SW 1271 (cell line): ENCODE measurements around the gene FFAR1.
"Not testable (repeated sequence)": the region's sequence is repeated elsewhere in the genome, so short reads cannot be mapped to it uniquely, and the experiment has no call there.

Experiments
- DNase-seq, 2 experiments: peaks; one replicate each; lab custom pipeline; 2025; lab: John Stamatoyannopoulos, UW

Gene FFAR1

DNA sequence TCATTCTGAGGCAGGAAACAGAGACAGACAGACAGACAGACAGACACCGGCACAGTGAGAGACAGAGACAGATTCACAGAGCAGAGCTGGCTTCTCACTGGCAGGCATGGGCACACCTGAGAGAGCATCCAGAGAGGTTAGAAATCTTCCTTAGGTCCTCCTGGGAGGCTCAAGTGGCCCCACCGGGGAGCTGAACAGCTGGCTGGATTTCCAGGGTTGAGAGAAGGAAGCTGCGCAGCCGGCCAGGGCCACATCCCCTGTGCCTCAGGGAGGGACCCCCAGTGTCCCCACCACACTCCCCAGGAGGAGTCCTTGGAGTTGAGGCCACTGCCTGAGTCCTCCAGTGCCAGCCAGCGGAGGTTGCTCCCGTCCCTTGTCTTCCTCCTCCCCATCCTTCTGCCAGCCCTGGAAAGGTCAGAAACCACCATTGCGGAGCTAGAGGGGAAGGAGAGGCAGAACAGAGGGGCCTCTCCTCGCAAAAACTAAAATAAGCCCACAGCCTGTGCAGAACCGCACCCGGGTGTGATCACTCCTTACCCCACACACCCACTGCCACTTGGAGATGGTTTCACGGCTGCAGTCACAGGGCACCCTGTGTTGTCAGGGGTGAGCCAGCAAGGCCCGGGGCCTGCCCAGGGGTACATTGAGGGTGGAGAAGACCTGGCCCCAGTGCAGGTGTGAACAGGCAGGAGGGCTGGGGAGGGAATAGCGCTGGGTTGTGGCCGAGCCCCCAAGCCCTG is 14.7 kb downstream of the FFAR1 start:
- DNase-seq, result no peak

DNA sequence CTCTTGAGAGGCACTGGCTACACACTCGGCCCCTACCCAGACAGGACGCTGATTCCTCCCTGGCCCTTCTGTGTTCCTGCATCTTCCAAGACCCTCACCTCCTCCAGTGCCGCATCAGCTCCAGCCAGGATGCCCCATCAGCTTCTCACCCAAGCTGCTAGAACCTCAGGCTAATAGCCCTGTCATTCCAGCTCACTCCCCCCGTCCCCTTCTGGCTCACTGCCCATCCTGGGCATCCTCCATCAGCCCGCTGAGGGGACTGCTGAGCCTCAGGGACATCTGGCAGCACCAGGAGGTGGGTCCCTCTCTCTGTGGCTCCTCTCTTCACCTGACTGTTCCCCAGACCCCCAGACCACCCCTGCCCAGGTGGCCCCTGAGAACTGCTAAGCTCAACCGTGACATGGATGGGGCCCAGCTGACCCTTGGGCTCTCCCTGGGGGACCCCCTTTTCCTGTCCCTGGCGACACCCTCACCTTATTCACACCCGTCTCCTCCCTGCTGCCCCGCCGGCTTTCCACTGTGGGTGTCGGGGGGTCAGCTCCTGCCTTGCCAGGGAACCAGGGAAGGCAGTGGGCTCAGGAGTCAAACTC is 15.4 kb downstream of the FFAR1 start:
- no peak for DNase-seq

DNA sequence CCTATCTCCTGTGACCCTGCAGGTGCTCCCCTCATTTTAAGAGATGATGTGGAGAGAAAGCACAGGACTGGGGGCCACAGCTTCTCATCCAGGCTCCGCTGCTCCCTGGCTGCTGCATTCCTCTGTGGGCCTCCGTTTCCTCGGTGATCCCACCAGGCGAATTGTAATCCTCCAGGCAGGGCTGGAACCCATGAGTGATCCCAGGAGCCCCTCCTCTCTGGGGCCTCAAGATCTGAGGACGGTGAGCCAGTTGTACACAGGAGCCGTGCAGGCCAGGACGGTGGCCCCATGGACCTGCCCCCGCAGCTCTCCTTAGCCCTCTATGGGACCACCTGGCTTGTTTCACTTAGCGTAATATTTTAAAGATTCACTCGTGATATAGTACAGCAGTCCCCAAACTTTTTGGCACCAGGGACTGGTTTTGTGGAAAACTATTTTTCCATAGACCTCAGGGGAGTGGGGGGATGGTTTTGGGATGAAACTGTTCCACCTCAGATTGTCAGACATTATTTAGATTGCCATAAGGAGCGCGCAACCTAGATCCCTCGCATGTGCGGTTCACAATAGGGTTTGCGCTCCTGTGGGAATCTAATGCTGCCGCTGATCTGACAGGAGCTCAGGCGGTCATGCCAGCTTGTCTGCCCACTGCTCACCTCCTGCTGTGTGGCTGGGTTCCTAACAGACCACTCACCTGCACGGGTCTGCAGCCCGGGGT is 16.2 kb downstream of the FFAR1 start:
- no peak for DNase-seq

DNA sequence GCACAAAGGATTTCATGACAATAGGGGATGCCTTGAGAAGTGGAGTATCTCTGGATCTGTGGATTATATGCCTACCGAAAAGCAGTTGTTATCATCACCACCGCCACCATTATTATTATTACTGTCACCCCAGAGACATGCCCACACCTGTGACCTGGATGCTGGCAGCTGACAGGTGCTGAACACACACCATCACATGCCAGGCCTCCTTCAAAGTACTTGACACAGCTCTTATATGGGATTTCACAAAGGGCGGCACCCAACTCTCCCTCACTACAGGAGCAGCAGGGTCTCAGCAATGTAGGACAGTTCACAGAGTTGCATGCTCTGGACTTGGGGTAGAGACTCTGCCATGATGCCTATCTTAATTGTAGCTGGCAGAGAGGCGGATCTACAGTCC is 17.6 kb downstream of the FFAR1 start:
- no peak for DNase-seq

DNA sequence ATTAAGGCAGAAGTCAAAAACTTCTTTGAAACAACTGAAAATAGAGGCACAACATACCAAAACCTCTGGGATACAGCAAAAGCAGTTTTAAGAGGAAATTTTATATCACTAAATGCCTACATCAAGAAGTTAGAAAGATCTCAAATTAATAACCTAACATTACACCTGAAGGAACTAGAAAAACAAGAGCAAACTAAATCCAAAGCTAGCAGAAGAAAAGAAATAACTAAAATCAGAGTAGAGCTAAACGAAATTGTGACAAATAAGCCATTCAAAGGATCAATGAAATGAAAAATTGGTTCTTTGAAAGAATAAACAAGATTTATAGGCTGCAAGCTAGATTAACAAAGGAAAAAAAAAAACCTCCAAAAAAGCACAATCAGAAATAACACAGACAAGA is 20.7 kb downstream of the FFAR1 start:
- no peak for DNase-seq

DNA sequence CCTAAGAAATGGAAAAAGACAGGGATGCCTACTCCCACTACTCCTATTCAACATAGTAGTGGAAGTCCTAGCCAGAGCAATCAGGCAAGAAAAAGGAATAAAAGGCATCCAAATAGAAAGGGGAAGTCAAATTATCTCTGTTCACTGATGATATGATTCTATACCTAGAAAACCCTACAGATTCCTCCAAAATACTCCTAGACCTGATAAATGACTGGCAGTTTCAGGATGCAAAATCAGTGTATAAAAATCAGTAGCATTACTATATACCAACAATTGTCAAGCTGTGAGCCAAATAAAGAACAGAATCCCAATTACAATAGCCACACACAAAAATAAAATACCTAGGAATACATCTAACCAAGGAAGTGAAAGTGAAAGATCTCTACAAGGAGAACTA is 21.8 kb downstream of the FFAR1 start:
- DNase-seq, result no peak

DNA sequence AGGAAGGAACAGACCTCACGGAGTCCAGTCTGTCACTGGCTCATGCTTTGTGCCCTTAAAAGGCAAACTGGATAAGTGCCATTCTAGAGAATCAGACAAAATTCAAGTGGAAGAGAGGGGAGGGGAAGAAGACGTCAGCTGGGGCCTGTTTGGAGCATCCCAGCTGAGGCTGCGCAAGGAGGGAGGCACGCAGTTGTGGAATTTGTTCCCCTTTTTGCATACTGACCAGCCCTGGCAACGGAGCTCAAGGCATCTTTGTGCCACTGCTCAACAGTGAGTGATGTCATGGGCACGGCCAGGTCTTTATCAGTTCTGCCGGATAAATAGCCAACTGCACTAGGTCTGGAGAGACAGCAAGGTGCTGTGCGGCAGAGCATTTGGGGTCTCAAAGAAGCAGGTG is 23.0 kb downstream of the FFAR1 start, which contains the start of gene GPR42:
TSS of gene GPR42 (plus strand) at position 347 of the 400 bp plus-strand sequence. CDS start 292 bp downstream, outside the sequence.
- DNase-seq, result no peak

DNA sequence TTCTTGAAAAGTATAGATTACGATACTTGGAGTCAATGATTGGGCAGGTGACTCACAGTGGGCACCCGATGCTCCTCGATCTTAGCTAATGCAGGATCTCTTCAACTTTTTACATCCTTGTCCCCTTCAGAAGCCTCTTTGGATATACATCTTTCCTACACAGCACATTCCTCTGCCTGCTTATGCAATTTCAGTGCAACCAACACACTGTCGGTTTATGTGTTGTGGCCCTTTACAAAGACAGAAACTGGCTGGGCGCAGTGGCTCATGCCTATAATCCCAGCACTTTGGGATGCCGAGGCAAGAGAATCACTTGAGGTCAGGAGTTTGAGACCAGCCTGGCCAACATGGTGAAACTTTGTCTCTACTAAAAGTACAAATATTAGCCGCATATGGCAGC is 25.8 kb downstream of the FFAR1 start:
- no peak for DNase-seq

DNA sequence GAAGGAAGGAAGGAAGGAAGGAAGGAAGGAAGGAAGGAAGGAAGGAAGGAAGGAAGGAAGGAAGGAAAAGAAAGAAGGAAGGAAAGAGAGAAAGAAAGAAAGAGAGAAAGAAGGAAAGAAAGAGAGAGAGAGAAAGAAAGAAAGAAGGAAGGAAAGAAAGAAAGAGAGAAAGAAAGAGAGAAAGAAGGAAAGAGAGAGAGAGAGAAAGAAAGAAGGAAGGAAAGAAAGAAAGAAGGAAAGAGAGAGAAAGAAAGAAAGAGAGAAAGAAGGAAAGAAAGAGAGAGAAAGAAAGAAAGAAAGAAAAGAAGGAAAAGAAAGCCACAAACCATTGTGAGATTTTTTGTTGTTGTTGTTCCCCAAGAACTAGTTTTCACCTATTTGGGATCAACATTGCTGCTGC is 26.3 kb downstream of the FFAR1 start:
- not testable (repeated sequence) for DNase-seq

DNA sequence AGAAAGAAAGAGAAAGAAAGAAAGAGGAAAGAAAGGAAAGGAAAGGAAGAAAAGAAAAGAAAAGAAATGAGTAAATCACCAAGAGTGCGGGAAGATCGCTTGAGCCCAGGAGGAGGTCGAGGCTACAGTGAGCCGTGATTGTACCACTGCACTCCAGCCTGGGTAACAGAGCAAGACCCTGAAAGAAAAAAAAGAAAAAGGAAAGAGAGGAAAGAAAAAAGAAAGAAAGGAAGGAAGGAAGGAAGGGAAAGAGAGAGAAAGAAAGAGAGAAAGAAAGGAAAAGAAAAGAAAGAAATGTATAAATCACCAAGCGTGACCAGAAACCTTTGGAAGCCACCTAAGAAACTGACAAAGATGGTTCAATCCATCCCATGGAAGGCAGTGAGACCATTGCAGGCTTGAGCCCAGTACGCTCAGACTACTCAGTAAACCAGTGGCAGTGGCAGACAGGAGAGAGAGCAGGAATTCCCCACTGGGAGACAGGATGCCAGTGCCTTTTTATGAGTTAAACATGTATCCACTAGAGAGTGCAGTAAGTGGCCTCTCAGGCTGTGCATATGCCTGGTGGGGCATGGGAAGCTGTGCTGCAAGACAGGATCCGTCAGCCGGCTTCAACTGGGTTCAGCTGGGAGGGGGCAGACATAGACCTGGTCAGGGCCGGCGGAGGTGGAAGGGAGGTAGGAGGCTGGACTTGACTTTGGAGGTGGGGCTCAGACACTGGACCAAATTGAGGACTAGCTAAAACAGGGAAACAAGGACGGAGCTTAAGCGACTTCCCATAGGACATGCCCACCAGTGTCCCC is 28.0 kb downstream of the FFAR1 start:
- no peak for DNase-seq

DNA sequence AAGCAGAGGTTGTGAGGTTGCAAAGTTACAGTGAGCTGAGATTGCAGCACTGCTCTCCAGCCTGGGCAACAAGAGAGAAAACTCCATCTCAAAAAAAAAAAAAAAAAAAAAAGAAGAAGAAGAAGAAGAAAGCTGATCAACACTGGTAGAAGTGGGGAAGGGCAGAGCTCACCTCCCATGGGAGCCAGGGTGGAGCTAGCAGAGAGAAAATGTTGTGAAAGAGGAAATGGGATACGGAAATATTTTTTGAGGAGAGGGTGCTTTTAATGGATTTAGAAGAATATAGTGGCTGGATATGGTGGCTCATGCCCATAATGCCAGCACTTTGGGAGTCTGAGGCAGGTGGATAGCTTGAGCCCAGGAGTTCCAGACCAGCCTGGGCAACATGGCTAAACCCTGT is 30.0 kb downstream of the FFAR1 start:
- no peak for DNase-seq

DNA sequence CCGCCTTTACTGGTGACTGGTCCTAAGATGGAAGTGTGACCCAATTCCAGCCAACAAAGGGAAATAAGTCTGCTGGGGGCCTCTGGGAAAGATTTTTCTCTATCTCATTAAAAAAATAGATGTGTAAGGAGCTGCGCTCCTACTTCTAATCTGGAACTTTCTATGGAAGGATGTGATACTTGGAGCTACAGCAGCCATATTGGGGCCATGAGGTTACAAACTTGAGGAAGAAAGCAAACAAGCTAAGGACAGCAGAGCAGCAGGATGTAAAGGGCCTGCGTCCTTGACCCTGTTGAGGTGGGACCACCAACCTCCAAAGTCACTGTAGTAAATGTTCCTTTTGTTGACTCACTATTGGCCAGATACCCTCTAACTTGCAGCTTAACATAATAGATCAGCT is 30.7 kb downstream of the FFAR1 start:
- no peak for DNase-seq

DNA sequence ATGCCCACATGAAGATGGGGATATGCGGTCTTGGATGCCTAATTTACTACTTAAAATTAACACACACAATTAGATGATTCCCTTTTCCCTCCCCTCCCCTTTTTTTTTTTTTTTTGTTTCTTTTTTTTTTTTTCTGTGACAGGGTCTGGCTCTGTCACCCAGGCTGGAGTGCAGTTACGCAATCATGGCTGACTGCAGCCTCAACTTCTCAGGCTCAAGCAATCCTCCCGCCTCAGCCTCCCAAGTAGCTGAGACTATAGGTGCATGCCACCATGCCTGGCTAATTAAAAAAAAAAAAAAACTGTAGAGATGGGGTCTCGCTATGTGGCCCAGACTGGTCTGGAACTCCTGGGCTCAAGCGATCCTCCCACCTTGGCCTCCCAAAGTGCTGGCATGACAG is 31.8 kb downstream of the FFAR1 start:
- not testable (repeated sequence) for DNase-seq

DNA sequence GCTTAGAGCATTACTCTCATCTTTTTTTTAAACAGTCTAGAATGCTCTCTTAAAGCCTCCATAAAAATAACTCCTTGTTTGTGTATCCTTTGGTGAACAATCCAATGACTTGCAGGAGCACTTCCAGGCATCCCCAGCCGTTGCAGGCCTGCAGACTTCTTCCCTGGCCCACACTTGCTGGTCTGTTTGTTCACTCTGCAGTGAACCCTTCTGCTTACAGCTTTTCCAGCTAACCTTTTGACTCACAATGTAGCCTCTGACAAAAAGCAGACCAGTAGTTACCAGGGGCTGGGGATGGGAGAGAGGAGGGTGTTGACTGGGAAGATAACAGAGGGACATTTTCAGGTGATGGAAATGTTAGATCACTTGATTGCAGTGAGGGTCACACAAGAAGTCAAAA is 32.3 kb downstream of the FFAR1 start:
- no peak for DNase-seq

DNA sequence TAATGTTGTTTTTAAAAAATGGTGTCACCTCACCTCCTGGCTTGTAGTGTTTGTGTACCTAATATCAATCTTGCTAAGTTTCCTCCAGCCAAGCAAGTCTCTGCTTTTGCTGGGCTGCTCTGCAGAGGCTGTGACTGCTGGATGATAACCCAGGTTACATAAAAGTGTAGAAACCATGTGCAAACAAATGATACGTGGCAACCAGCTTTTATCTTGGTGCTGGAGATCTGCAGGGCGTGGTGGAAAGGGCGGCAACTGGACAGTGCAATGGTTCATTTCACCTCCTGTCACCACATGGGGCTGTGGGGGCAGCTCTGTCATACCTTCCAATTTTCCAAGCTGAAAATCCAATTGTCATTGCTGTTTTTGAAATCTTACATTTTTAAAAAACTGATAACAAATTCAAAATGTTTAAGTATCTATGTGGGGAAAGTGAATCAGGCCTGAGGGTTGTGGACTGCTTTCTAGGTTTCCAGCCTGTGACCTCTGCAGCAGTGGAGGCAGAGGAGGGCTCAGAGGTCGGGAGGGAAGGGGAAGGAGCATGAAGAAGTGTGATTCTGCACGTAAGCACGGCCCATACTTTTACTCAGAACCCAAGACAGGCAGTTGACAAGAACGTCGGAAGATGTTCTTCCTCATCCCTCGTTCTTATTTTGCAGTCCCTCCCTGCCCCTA is 32.9 kb downstream of the FFAR1 start:
- no peak for DNase-seq

DNA sequence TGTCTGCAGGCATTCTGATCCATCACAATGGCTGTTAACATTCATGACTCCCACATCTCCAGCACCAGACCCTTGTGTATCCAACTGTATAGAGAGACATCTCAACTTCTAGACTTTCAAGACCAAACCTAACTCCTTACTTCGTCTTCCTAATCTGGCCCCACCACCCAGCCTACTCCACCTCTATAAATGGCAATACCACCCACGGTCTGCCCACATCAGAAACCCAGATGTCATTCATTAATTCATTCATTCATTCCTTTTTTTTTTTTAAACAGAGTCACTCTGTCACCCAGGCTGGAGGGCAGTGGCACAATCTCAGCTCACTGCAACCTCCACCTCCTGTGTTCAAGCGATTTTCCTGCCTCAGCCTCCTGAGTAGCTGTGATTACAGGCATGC is 33.6 kb downstream of the FFAR1 start:
- no peak for DNase-seq

DNA sequence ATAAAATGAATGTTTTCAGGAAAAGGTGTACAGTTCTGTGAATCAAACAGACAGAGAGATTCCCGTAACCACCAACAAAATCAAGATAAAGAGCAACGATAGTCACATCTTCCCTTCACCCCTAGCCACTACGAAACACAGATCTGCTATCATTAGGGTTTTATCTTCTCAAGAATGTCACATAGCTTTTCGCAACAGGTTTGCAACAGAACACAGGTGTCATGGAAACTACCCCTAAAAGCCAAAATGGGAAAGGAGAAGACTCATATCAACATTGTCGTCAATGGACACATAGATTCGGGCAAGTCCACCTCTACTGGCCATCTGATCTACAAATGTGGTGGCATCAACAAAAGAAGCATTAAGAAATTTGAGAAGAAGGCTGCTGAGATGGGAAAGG is 34.2 kb downstream of the FFAR1 start:
- DNase-seq, result no peak

DNA sequence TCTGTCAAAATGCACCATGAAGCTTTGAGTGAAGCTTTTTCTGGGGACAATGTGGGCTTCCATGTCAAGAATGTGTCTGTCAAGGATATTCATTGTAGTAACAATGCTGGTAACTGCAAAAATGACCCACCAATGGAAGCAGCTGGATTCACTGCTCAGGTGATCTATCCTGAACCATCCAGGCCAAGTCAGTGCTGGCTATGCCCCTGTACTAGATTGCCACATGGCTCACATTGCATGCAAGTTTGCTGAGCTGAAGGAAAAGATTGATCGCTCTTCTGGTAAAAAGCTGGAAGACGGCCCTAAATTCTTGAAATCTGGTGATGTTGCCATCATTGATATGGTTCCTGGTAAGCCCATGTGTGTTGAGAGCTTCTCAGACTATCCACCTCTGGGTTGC is 35.8 kb downstream of the FFAR1 start:
- DNase-seq, result no peak

DNA sequence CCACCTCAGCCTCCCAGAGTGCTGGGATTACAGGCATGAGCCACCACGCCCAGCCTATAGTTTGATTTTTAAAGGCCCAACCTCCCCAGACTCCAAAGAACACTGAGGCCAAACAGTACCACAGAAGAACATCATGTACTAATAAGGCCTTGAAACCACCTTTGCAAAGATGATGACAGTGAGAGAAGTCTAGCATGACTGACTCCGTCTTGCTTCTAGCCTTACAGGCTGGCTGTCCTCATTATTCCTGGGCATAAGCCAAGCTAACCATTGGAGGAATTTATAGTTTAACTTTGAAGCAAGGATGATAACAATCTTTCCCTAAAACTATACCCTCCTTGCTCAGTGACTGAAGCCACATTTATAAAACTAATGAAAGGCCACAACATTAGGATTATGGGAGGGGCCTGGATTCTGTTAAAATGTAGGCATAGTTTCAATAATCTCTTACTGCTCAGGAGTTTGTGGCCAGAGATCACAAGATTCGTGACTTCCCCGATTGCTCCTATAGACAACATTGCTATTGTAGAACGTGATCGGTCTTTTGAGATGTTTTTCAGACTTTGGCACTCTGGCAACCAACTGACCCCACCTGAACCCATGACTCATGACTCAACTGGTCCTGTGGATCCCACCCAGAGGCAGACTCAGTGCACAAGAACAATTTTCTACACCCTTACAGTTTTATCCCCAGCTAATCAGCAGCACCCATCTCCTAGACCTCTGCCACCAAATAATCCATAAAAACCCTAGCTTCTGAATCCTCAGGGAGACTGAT is 40.8 kb downstream of the FFAR1 start:
- DNase-seq, result no peak

DNA sequence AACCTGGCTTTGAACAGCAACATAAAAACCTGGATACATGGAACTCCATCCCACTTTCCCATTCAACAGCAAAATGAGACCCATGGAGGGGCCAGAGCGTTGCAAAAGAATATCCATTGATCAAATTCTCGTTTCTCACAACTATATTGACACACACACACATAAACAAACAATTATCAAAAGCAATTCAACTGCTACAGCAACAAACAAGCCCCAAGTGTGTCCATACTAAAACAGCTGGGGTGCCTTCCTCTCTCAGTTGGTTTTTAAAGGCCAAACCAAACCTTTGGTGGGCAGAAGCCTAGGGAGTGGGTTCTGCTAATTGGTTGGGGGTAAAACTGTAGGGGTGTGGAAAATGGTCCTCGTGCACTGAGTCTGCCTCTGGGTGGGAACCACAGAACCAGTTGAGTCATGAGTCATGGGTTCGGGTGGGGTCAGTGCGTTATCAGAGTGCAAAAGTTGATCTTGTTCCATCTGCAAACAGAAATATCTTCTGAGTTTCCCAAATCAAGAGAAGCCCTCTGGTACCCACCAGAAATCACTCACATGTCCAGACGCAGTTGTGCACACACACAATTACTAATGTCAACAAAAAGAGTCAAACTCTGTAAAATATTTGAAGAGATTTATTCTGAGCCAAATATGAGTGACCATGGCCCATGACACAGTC is 41.6 kb downstream of the FFAR1 start:
- DNase-seq, result no peak
